PC-3 (cell line): ENCODE data around the gene RPS25. TPM values are rescaled to one million over a fixed set of nuclear protein-coding genes. Genes with fewer than 3 reads are reported as not detected.
A peak's percentile ranks its signal among the peaks of the same experiment; 100 is the strongest.

Experiments used
- ATAC-seq: fragments of 200-7000 bp; cut with Tn5 transposase; 2 replicates; pipeline ENCODE4 v1.9.1; 2020; ENCODE audit warnings: mild to moderate bottlenecking, moderate library complexity
- BruUV-seq: library from RNA; stranded (reverse); fragments of 400-500 nt; replicated peaks from 2 replicates; lab custom pipeline; 2021; lab: Mats Ljungman, UMichigan
- CTCF ChIA-PET: fragments of 300-600 bp; sonication (Branson Sonifier 250); formaldehyde crosslinking; loops from one replicate; lab custom pipeline; 2022; ENCODE audit warnings: antibody characterized with exemption; lab: Charles Lee
- POLR2A ChIA-PET: fragments of 300-600 bp; sonication (Branson Sonifier 250); formaldehyde crosslinking; loops from one replicate; lab custom pipeline; 2022; ENCODE audit warnings: antibody characterized with exemption; ENCODE audit not compliant: unreplicated experiment; lab: Charles Lee
- DNase-seq: peaks from one replicate; pipeline ENCODE4 v3.0.0-alpha.2; 2015
- H2AFZ ChIP-seq: fragments of 300-600 bp; sonication (generic); 2 replicates; pipeline ENCODE4 v1.6.0; 2016; ENCODE audit warnings: antibody characterized with exemption, low read length
- H3F3A ChIP-seq: fragments of 300-600 bp; sonication (generic); one replicate; pipeline ENCODE4 v1.6.0; 2017; ENCODE audit warnings: antibody characterized with exemption, low read length, control low read depth, mild to moderate bottlenecking; ENCODE audit not compliant: unreplicated experiment
- H3K27ac ChIP-seq: fragments of 300-600 bp; sonication (generic); 2 replicates; pipeline ENCODE4 v1.5.1; 2016; ENCODE audit warnings: mild to moderate bottlenecking, low read length
- H3K27me3 ChIP-seq: fragments of 300-600 bp; sonication (generic); 2 replicates; pipeline ENCODE4 v1.6.1; 2016; ENCODE audit warnings: low read length, mixed read lengths
- H3K36me3 ChIP-seq: fragments of 300-600 bp; sonication (generic); 2 replicates; pipeline ENCODE4 v1.6.1; 2016; ENCODE audit warnings: low read depth, mixed run types, low read length, mixed read lengths
- H3K4me1 ChIP-seq: fragments of 300-600 bp; sonication (generic); 2 replicates; pipeline ENCODE4 v1.5.1; 2016; ENCODE audit warnings: low read length; ENCODE audit not compliant: insufficient read depth
- H3K4me2 ChIP-seq: fragments of 300-600 bp; sonication (generic); 2 replicates; pipeline ENCODE4 v1.6.0; 2016; ENCODE audit warnings: low read length
- H3K4me3 ChIP-seq: fragments of 300-600 bp; sonication (generic); 2 replicates; pipeline ENCODE4 v1.5.1; 2016; ENCODE audit warnings: mild to moderate bottlenecking, low read length, mixed read lengths
- H3K79me2 ChIP-seq: fragments of 300-600 bp; sonication (generic); 2 replicates; pipeline ENCODE4 v1.6.1; 2017; ENCODE audit warnings: low read length, mixed read lengths
- H3K9ac ChIP-seq: fragments of 300-600 bp; sonication (generic); 2 replicates; pipeline ENCODE4 v1.6.0; 2016; ENCODE audit warnings: mild to moderate bottlenecking, low read length
- H3K9me2 ChIP-seq: fragments of 300-600 bp; sonication (generic); replicated peaks from 2 replicates; pipeline ENCODE4 v1.6.1; 2016; ENCODE audit warnings: mixed run types, low read length, mixed read lengths
- H3K9me3 ChIP-seq: fragments of 300-600 bp; sonication (generic); 2 replicates; pipeline ENCODE4 v1.6.1; 2016; ENCODE audit warnings: low read length, mixed read lengths
- H4K20me1 ChIP-seq: fragments of 300-600 bp; sonication (generic); 2 replicates; pipeline ENCODE4 v1.6.1; 2016; ENCODE audit warnings: low read length, mixed read lengths
- CTCF ChIP-seq: fragments of 300-600 bp; sonication (generic); conservative IDR thresholded peaks from 2 replicates; pipeline ENCODE4 v1.5.1; 2017; ENCODE audit warnings: antibody characterized with exemption, low read depth, mild to moderate bottlenecking, low read length
- EZH2 ChIP-seq: fragments of 300-600 bp; sonication (generic); IDR thresholded peaks from one replicate; pipeline ENCODE4 v1.6.1; 2017; ENCODE audit warnings: antibody characterized with exemption, mild to moderate bottlenecking, low read length; ENCODE audit not compliant: unreplicated experiment
- EZH2phosphoT487 ChIP-seq: fragments of 300-600 bp; sonication (generic); IDR thresholded peaks from 2 replicates; pipeline ENCODE4 v1.6.1; 2018; ENCODE audit warnings: mild to moderate bottlenecking, antibody characterized with exemption, low read length, borderline replicate concordance
- intact Hi-C: fragments of 100-400 bp; cut with micrococcal nuclease; formaldehyde crosslinking; loops from 2 replicates; pipeline ENCODE4 v1.9.0; 2023
- total RNA-seq: library from RNA; depleted of rRNA; stranded (reverse); fragments of >200 nt; gene quantifications from 2 replicates; pipeline ENCODE4 v1.2.3, GENCODE V29; 2014

RPS25 gene
- total RNA-seq, 1 experiment from 2014 or later = 931 TPM

GRCh38 chr11:119055901-119056300 is 37.8 kb upstream of the RPS25 start:
- H3K27me3 ChIP-seq = no peaks in the 10 kb centered on the region
- TF ChIP-seq CTCF (peak; percentile 57), EZH2phosphoT487 (no peak), EZH2 (no peak)
- no peaks in the 10 kb centered on the region for H3K9me3 ChIP-seq
- ATAC-seq (no peak), DNase-seq (peak; percentile 52)
- peaks cover 32% of the 10 kb centered on the region for H3K79me2 ChIP-seq
- no peaks in the 10 kb centered on the region for H3K9me2 ChIP-seq
- 0 out of 2 replicates have a peak, but pooled peaks cover 10% of the 10 kb centered on the region for H4K20me1 ChIP-seq
- peaks cover 43% of the 10 kb centered on the region for H3K36me3 ChIP-seq
- H3K4me3 ChIP-seq = peak overlapping the region; percentile 93
- peaks cover 15% of the 10 kb centered on the region for H3K4me1 ChIP-seq
- H3K4me2 ChIP-seq = peak overlapping the region; percentile 93
- no peak overlapping the region; the same call in 1 of the 2 replicates for H2AFZ ChIP-seq
- no peak overlapping the region for H3K27ac ChIP-seq
- no peaks in the 10 kb centered on the region for H3F3A ChIP-seq
- H3K9ac ChIP-seq = peak overlapping the region; percentile 98
- no TSS peak for BruUV-seq
- intact Hi-C loops = loop anchor here (2.0 to 5.0 kb wide), 2 partner anchors 39 kb away; partner anchors contain the start of genes RPS25 and TRAPPC4
- POLR2A ChIA-PET = interaction anchor here (0.5 to 1.0 kb wide), 3 partner anchors 12 to 37 kb away, joined by 3 to 4 read pairs (median 3); partner anchors contain the start of gene VPS11
- CTCF ChIA-PET = interaction anchor here (0.6 to 2.4 kb wide), 3 partner anchors 12 to 46 kb away, joined by 3 to 10 read pairs (median 10); partner anchors contain the start of genes DPAGT1 and VPS11

DNA sequence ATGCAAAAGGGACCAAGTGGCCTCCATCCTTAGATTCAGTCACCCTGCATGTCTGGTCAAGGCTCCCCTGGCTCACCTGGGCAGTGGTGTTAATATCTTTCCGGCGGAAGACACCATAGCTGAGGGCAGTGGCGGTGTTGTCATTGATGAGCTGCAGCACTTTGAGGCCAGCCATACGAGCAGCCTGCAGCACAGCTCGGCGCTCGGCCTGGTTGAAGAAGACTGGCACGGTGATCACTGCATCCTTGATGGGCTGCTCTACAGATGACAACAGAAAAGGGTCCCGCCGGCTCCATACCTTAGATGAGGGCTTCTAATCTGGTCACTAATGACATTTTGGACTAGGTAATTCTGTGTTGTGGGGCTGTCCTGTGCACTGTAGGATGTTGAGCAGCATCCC is 36.3 kb upstream of the RPS25 start:
- BruUV-seq = no TSS peak
- H4K20me1 ChIP-seq = 0 out of 2 replicates have a peak, but pooled peaks cover 10% of the 10 kb centered on the region
- peaks cover 51% of the 10 kb centered on the region for H3K36me3 ChIP-seq
- no peak overlapping the region for H3K4me2 ChIP-seq
- no peak overlapping the region for H3K9ac ChIP-seq
- H3K9me2 ChIP-seq = no peaks in the 10 kb centered on the region
- no peaks in the 10 kb centered on the region for H3K9me3 ChIP-seq
- TF ChIP-seq EZH2 (no peak), EZH2phosphoT487 (no peak), CTCF (no peak)
- no peak overlapping the region for H3K4me3 ChIP-seq
- peaks cover 15% of the 10 kb centered on the region for H3K4me1 ChIP-seq
- no peak overlapping the region for H2AFZ ChIP-seq
- no peak overlapping the region for H3K27ac ChIP-seq
- peaks cover 32% of the 10 kb centered on the region for H3K79me2 ChIP-seq
- no peaks in the 10 kb centered on the region for H3K27me3 ChIP-seq
- POLR2A ChIA-PET = no interaction called here
- ATAC-seq = no peak
- H3F3A ChIP-seq = no peaks in the 10 kb centered on the region
- DNase-seq = no peak
- CTCF ChIA-PET = no interaction called here
- intact Hi-C loops = no loop called here

DNA sequence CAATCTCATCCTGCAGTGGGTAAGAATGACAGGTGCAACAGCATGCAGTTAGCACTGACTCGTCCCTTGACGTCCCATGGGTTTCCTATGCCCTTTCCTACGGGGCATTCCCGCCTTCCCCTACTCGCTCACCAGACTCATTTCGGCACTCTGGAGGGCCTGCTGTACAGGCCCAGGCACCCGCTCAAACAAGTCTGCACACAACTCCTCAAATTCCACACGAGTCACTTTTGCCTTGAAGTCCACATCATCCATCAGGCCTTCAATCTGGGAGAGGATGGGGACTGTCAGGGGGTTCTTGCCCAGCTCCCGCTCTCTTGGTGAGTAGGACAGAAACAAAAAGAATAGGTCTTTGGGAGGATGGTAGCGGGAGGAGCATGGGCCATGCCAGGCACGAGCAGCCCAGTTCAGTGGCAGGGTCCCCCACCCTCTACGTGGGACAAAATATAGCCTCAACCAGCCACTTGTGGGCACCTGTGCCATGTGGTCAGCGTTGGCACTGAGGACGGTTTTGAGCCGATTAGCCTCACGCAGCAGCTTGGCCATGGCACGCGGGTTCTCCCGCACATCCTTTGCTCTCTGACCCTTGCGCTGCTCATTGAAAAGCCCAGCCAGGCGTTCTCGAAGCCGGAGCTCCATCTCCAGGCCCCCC is 34.1 kb upstream of the RPS25 start:
- POLR2A ChIA-PET = no interaction called here
- CTCF ChIA-PET = no interaction called here
- Histone ChIP-seq H3K9ac (no peak overlapping the region), H3K4me1 (peaks cover 8% of the 10 kb centered on the region), H3K9me3 (no peaks in the 10 kb centered on the region), H3K4me2 (no peak overlapping the region), H3K9me2 (no peaks in the 10 kb centered on the region), H3K27ac (no peak overlapping the region), H3K27me3 (no peaks in the 10 kb centered on the region), H3K79me2 (peaks cover 32% of the 10 kb centered on the region), H4K20me1 (0 out of 2 replicates have a peak, but pooled peaks cover 10% of the 10 kb centered on the region), H3F3A (no peaks in the 10 kb centered on the region), H2AFZ (no peak overlapping the region), H3K36me3 (peaks cover 72% of the 10 kb centered on the region), H3K4me3 (no peak overlapping the region)
- ATAC-seq (no peak), DNase-seq (no peak)
- BruUV-seq = no TSS peak
- no peak for TF ChIP-seq EZH2
- no peak for TF ChIP-seq CTCF
- no peak for TF ChIP-seq EZH2phosphoT487
- intact Hi-C loops = no loop called here
